ENCODE data around the gene HOPX.

GRCh38 chr4:56651056-56651350 is 30.1 kb downstream of the HOPX start:
- TF ChIP-seq CTCF (conservative IDR thresholded peaks at IDR 0.05; ENCODE audit: low read depth, low read length) (no peak), EZH2 (IDR thresholded peaks at IDR 0.05; ENCODE audit: borderline replicate concordance, low read depth, low read length, poor library complexity, severe bottlenecking) (no peak)
